Sigmoid colon (tissue), 7 donors: Measurements from ENCODE around the gene CUL7. TPM values are rescaled to one million over a fixed set of nuclear protein-coding genes. Genes with fewer than 3 reads are reported as not detected.
A peak's percentile ranks its signal among the peaks of the same experiment; 100 is the strongest.

ENCODE experiments used
- DNase-seq: peaks from one replicate; pipeline ENCODE4 v3.0.0-alpha.2; 2019
- H3K27ac ChIP-seq, 4 donors: fragments of 200-600 bp; sonication (generic); one replicate each; pipeline ENCODE4 v1.5.1; 2016 to 2019; ENCODE audit warnings: mild to moderate bottlenecking in 1 of 4
- H3K27me3 ChIP-seq, 3 donors: fragments of 200-600 bp; sonication (generic); one replicate each; pipeline ENCODE4 v1.5.1; 2019; ENCODE audit warnings: mild to moderate bottlenecking in 1 of 3
- H3K36me3 ChIP-seq, 4 donors: fragments of 200-600 bp; sonication (generic); one replicate each; pipeline ENCODE4 v1.5.1; 2016 to 2019
- H3K4me1 ChIP-seq, 4 donors: fragments of 200-600 bp; sonication (generic); one replicate each; pipeline ENCODE4 v1.5.1; 2017 to 2019
- H3K4me3 ChIP-seq, 4 donors: fragments of 200-600 bp; sonication (generic); one replicate each; pipeline ENCODE4 v1.5.1; 2017 to 2019; ENCODE audit warnings: mild to moderate bottlenecking in 2 of 4, moderate library complexity in 1 of 4
- H3K9me3 ChIP-seq, 4 donors: fragments of 200-600 bp in 3 of 4; sonication (generic) in 3 of 4; one replicate each; pipeline versions ENCODE4 v1.5.1 to v1.6.1; 2013 to 2019
- CTCF ChIP-seq, 4 experiments: fragments of 450-650 bp in 3 of 4; fragments of 200-600 bp in 1 of 4; IDR thresholded peaks; one replicate each; pipeline ENCODE4 v1.5.1; 2016 to 2019; ENCODE audit warnings: antibody characterized with exemption in 4 of 4, mild to moderate bottlenecking in 3 of 4, moderate library complexity in 2 of 4
- EP300 ChIP-seq, 4 donors: sonication (generic); formaldehyde crosslinking; IDR thresholded peaks; one replicate each; pipeline ENCODE4 v1.6.1; 2017; ENCODE audit warnings: antibody characterized with exemption in 4 of 4
- POLR2A ChIP-seq, 2 donors: fragments of 450-650 bp; IDR thresholded peaks; one replicate each; pipeline ENCODE4 v1.6.1; 2016; ENCODE audit warnings: antibody characterized with exemption in 2 of 2, mild to moderate bottlenecking in 2 of 2, moderate library complexity in 2 of 2
- POLR2AphosphoS5 ChIP-seq, 4 donors: sonication (generic); formaldehyde crosslinking; IDR thresholded peaks; one replicate each; pipeline ENCODE4 v1.6.1; 2017; ENCODE audit warnings: antibody characterized with exemption in 4 of 4
- WGBS, 2 donors: extraction: QIAGEN DNeasy Blood & Tissue Kit; methylation state at CpG; one replicate each; pipeline ENCODE4 v1.1.7; 2013; 5-methylcytosine and 5-hydroxymethylcytosine counted together
- intact Hi-C: fragments of 100-400 bp; cut with DNase I; formaldehyde crosslinking; loops from one replicate; pipeline ENCODE4 v1.15.1; 2023
- polyA plus RNA-seq, 3 donors: library from polyadenylated mRNA; stranded (reverse); fragments of 200-250 nt; gene quantifications; one replicate each; pipeline ENCODE4 v1.2.3, GENCODE V29; 2013
- total RNA-seq, 4 donors: library from RNA; depleted of rRNA; stranded (reverse); fragments of >200 nt; gene quantifications; one replicate each; pipeline ENCODE4 v1.1.0, GENCODE V29; 2016
- donor health status: healthy with polysubstance abuse.
- donor health status: Bipolar disorder and iron deficiency.
- donor health status: healthy.

Gene CUL7
- total and polyA plus RNA-seq, 7 donors = 3.0 to 14.4 (median 10.3) TPM

GRCh38 chr6:43070028-43070632 is 16.5 kb upstream of the CUL7 start:
- no peak overlapping the region for H3K4me3 ChIP-seq
- DNase-seq = no peak
- H3K4me1 ChIP-seq = no peaks in the 10 kb centered on the region
- 59 to 65% methylated on average over 6 of the region's 6 CpGs for WGBS, 2 donors
- H3K36me3 ChIP-seq = peaks cover 13 to 66% (median 32%) of the 10 kb centered on the region in 4 donors
- intact Hi-C loops = no loop called here
- no peaks in the 10 kb centered on the region for H3K9me3 ChIP-seq
- H3K27ac ChIP-seq = no peak overlapping the region
- TF ChIP-seq EP300 (IDR thresholded peaks at IDR 0.05) = no peak
- TF ChIP-seq POLR2A (IDR thresholded peaks at IDR 0.05) = no peak
- no peak for TF ChIP-seq POLR2AphosphoS5 (IDR thresholded peaks at IDR 0.05)
- peak in 1 of 4 experiments; percentile 14 for TF ChIP-seq CTCF (IDR thresholded peaks at IDR 0.05)
- no peaks in the 10 kb centered on the region for H3K27me3 ChIP-seq

- H3K9me3 ChIP-seq = no peaks in the 10 kb centered on the region
- no peak overlapping the region for H3K27ac ChIP-seq
- DNase-seq = no peak
- H3K4me3 ChIP-seq = no peak overlapping the region
- no peaks in the 10 kb centered on the region for H3K27me3 ChIP-seq
- H3K36me3 ChIP-seq = peaks cover 12 to 51% (median 24%) of the 10 kb centered on the region in 4 donors
- TF ChIP-seq CTCF (IDR thresholded peaks at IDR 0.05) (no peak), POLR2A (IDR thresholded peaks at IDR 0.05) (no peak), POLR2AphosphoS5 (IDR thresholded peaks at IDR 0.05) (no peak), EP300 (IDR thresholded peaks at IDR 0.05) (no peak)
- H3K4me1 ChIP-seq = peaks cover 0 to 32% (median 21%) of the 10 kb centered on the region in 4 donors
- intact Hi-C loops = no loop called here
- 94 to 96% methylated on average over 12 of the region's 12 CpGs for WGBS, 2 donors
Observed at GRCh38 chr6:43062818-43063217, 9.2 kb upstream of the CUL7 start.

- Histone ChIP-seq H3K9me3 (no peaks in the 10 kb centered on the region), H3K36me3 (peaks cover 12 to 52% (median 18%) of the 10 kb centered on the region in 4 donors), H3K4me1 (peaks cover 0 to 34% (median 21%) of the 10 kb centered on the region in 4 donors), H3K27me3 (no peaks in the 10 kb centered on the region), H3K4me3 (no peak overlapping the region), H3K27ac (no peak overlapping the region)
- WGBS, 2 donors = 55 to 77% methylated on average over 2 of the region's 2 CpGs
- intact Hi-C loops = no loop called here
- DNase-seq = no peak
- TF ChIP-seq POLR2AphosphoS5 (IDR thresholded peaks at IDR 0.05) (no peak), EP300 (IDR thresholded peaks at IDR 0.05) (no peak), CTCF (IDR thresholded peaks at IDR 0.05) (no peak), POLR2A (IDR thresholded peaks at IDR 0.05) (no peak)
Observed at GRCh38 chr6:43061861-43062260, 8.2 kb upstream of the CUL7 start.

GRCh38 chr6:43060755-43061633 is 7.3 kb upstream of the CUL7 start:
- TF ChIP-seq POLR2A (IDR thresholded peaks at IDR 0.05) (no peak), EP300 (IDR thresholded peaks at IDR 0.05) (no peak), POLR2AphosphoS5 (IDR thresholded peaks at IDR 0.05) (no peak), CTCF (IDR thresholded peaks at IDR 0.05) (no peak)
- H3K27me3 ChIP-seq = no peaks in the 10 kb centered on the region
- intact Hi-C loops = no loop called here
- peak overlapping the region in 2 of 4 donors; percentile 90 to 93 for H3K27ac ChIP-seq
- 24 to 75% methylated on average over 12 of the region's 12 CpGs for WGBS, 2 donors
- peaks cover 0 to 34% (median 21%) of the 10 kb centered on the region in 4 donors for H3K4me1 ChIP-seq
- H3K4me3 ChIP-seq = peak overlapping the region in 3 of 4 donors; percentile 81 to 97 (median 93)
- H3K36me3 ChIP-seq = peaks cover 8 to 52% (median 16%) of the 10 kb centered on the region in 4 donors
- no peak for DNase-seq
- H3K9me3 ChIP-seq = no peaks in the 10 kb centered on the region
